Measurements from ENCODE around the gene RPL22.

GRCh38 chr1:6222636-6223035, 23.2 kb upstream of the RPL22 start:
- TF ChIP-seq CTCF (IDR thresholded peaks at IDR 0.05) (no peak), POLR2AphosphoS5 (IDR thresholded peaks at IDR 0.05) (no peak), POLR2A (IDR thresholded peaks at IDR 0.05) (no peak)

Measured in transverse colon (tissue), 4 donors.